Skeletal muscle tissue (tissue), 4 donors: ENCODE measurements around the gene BUD23. TPM values are rescaled to one million over a fixed set of nuclear protein-coding genes. Genes with fewer than 3 reads are reported as not detected.

Source experiments
- H3K27ac ChIP-seq: one replicate; pipeline ENCODE4 v1.7.0; 2013; ENCODE audit warnings: mild to moderate bottlenecking, low read depth, low read length, inconsistent platforms
- H3K27me3 ChIP-seq, 3 donors: one replicate each; pipeline ENCODE4 v1.7.0; 2013; ENCODE audit warnings: low read length in 3 of 3; ENCODE audit not compliant: control insufficient read depth in 3 of 3, insufficient read depth in 3 of 3
- H3K36me3 ChIP-seq, 3 donors: one replicate each; pipeline ENCODE4 v1.7.0; 2013; ENCODE audit warnings: low read length in 3 of 3; ENCODE audit not compliant: control insufficient read depth in 3 of 3, insufficient read depth in 3 of 3
- H3K4me1 ChIP-seq, 3 donors: one replicate each; pipeline ENCODE4 v1.7.0; 2013; ENCODE audit warnings: low read length in 3 of 3, mild to moderate bottlenecking in 3 of 3; ENCODE audit not compliant: control insufficient read depth in 3 of 3, insufficient read depth in 3 of 3
- H3K4me3 ChIP-seq, 3 donors: one replicate each; pipeline ENCODE4 v1.7.0; 2013; ENCODE audit warnings: low read length in 3 of 3
- H3K9ac ChIP-seq, 3 donors: one replicate each; pipeline ENCODE4 v1.7.0; 2013; ENCODE audit warnings: low read length in 3 of 3, mild to moderate bottlenecking in 3 of 3, moderate library complexity in 2 of 3, low read depth in 1 of 3
- H3K9me3 ChIP-seq, 3 donors: one replicate each; pipeline ENCODE4 v1.7.0; 2013; ENCODE audit warnings: low read length in 3 of 3; ENCODE audit not compliant: control insufficient read depth in 3 of 3
- total RNA-seq: library from RNA; depleted of rRNA; stranded (reverse); fragments of >200 nt; gene quantifications from one replicate; pipeline ENCODE4 v1.2.3, GENCODE V29; 2014
- donor health status: Osteomylitis.

BUD23 gene, protein sequence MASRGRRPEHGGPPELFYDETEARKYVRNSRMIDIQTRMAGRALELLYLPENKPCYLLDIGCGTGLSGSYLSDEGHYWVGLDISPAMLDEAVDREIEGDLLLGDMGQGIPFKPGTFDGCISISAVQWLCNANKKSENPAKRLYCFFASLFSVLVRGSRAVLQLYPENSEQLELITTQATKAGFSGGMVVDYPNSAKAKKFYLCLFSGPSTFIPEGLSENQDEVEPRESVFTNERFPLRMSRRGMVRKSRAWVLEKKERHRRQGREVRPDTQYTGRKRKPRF
- total RNA-seq, result 45.4 TPM

DNA sequence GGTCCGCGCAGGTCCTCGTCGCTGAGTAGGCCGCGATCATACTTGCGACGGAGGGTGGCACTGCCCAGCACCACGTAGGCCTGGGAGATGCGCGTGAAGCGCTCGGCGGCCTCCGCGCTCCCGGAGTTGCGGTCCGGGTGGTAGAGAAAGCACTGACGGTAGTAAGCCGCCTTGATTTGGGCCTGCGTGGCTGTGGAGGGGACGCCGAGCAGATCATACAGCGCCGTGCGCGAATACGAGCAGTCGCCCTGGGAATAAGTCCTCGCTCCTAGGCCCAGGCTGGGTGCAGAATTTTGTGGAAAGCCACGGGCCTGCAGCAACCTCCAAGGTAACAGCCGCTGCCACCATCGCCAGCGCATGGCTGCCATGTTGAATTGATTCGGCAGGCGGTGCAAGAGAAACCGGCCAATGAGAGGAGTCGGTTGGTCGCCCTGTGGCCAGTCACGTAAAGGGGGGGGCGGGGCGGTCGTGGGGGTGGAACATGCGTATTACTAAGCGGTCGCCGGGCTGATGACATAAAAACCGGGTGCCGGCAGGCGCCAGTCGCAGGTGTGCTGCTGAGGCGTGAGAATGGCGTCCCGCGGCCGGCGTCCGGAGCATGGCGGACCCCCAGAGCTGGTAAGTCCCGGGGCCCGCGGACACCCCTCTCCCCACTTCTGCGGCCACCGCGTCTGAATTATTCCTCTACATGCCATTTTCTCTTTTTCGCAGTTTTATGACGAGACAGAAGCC is at the start of gene BUD23, which contains the start of gene DNAJC30:
BUD23 (plus strand) TSS at position 542 of the 732 bp plus-strand sequence; CDS start at position 571, 29 bp downstream.
DNAJC30 (minus strand) TSS at position 398 of the 732 bp plus-strand sequence; CDS start at position 368, 30 bp downstream.
- H3K4me3 ChIP-seq, result peak within 1 kb of the TSS; percentile 97 to 99 (median 97)
- peak within 1 kb of the TSS; percentile 97 to 99 (median 98) for H3K9ac ChIP-seq
- peak within 1 kb of the TSS; percentile 86 for H3K27ac ChIP-seq
- peaks cover 30 to 38% (median 32%) of the 10 kb centered on the region in 3 donors for H3K4me1 ChIP-seq
- H3K27me3 ChIP-seq, result no peaks in the 10 kb centered on the region
- H3K36me3 ChIP-seq, result peaks cover 15 to 18% (median 16%) of the 10 kb centered on the region in 3 donors
- no peaks in the 10 kb centered on the region for H3K9me3 ChIP-seq

DNA sequence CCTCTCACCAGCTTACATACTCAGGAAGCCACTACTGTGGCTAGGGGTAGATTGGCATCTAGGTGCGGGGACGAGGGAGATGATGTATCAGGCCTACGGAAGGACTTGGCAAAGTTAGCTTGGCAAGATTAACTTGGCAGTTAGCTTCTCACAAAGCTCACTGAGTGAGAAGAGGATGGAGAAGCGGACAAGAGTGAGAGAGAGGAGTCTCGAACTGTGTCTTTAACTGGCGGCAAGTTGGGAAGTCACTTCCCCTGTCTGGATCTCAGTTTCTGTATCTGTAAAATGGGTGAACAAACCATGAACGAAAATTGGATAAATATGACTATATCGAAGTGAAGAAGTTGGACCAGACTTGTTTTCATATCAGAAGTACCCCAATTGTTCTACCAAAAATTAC is 49.6 kb upstream of the BUD23 start:
- H3K27ac ChIP-seq, result no peak overlapping the region
- H3K4me1 ChIP-seq, result no peaks in the 10 kb centered on the region
- H3K4me3 ChIP-seq, result no peak overlapping the region
- H3K36me3 ChIP-seq, result no peaks in the 10 kb centered on the region
- no peaks in the 10 kb centered on the region for H3K9me3 ChIP-seq
- peaks cover 9 to 23% (median 21%) of the 10 kb centered on the region in 3 donors for H3K27me3 ChIP-seq
- no peak overlapping the region for H3K9ac ChIP-seq

- Histone ChIP-seq H3K4me3 (no peak overlapping the region), H3K9ac (no peak overlapping the region), H3K9me3 (no peaks in the 10 kb centered on the region), H3K27me3 (peaks cover 9 to 17% (median 17%) of the 10 kb centered on the region in 3 donors), H3K27ac (no peak overlapping the region), H3K36me3 (no peaks in the 10 kb centered on the region), H3K4me1 (no peaks in the 10 kb centered on the region)
These were observed 47.8 kb upstream of the BUD23 start for GRCh38 chr7:73635428-73636200.

DNA sequence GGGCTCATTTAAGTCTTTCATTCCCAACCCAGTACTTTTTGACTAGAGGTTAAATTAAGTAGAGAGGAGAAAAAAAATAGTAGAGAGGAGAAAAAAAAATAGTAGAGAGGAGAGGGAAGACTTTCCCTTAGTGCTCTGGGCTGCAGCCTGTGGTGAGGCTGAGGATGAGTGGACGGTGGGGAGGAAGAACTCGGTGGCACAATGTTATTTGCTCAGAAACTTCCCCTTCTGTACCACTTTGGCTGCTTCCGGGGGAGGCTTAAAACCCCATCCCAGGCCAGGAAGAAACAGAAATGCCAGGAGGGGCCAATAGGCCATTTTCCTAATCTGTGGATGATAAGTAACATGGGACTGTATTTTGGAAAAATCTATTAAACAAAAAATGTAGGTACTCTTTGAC is 44.5 kb upstream of the BUD23 start:
- no peaks in the 10 kb centered on the region for H3K4me1 ChIP-seq
- no peak overlapping the region for H3K4me3 ChIP-seq
- no peaks in the 10 kb centered on the region for H3K36me3 ChIP-seq
- no peak overlapping the region for H3K27ac ChIP-seq
- peaks cover 5 to 12% (median 11%) of the 10 kb centered on the region in 3 donors for H3K27me3 ChIP-seq
- H3K9me3 ChIP-seq, result peaks cover 0 to 3% (median 2%) of the 10 kb centered on the region in 3 donors
- H3K9ac ChIP-seq, result no peak overlapping the region

DNA sequence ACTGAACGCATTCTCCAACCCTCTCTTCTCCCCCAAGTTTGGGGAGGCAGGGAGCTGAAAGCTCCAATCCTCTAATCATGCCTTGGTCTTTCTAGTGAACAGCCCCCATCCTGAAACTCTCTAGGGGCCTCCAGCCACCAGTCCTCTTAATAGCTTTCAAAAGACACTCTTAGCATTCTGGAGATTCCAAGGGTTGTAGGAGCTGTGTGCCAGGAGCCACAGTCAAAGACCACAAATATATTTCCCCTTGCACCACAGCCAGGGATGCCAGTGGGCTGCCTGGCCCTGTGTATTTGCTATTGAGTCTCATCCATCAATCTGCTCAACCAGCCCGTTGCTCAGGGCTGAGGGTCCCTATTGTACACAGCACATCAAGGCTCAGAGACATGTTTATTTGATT is 40.6 kb upstream of the BUD23 start:
- peaks cover 19 to 27% (median 25%) of the 10 kb centered on the region in 3 donors for H3K27me3 ChIP-seq
- H3K4me1 ChIP-seq, result peaks cover 0 to 2% (median 0%) of the 10 kb centered on the region in 3 donors
- H3K9ac ChIP-seq, result no peak overlapping the region
- no peak overlapping the region for H3K4me3 ChIP-seq
- no peak overlapping the region for H3K27ac ChIP-seq
- H3K9me3 ChIP-seq, result peaks cover 0 to 3% (median 2%) of the 10 kb centered on the region in 3 donors
- H3K36me3 ChIP-seq, result no peaks in the 10 kb centered on the region

- H3K4me3 ChIP-seq, result no peak overlapping the region
- H3K27ac ChIP-seq, result no peak overlapping the region
- H3K9ac ChIP-seq, result no peak overlapping the region
- peaks cover 0 to 3% (median 2%) of the 10 kb centered on the region in 3 donors for H3K9me3 ChIP-seq
- peaks cover 34 to 46% (median 36%) of the 10 kb centered on the region in 3 donors for H3K27me3 ChIP-seq
- peaks cover 0 to 2% (median 0%) of the 10 kb centered on the region in 3 donors for H3K4me1 ChIP-seq
- no peaks in the 10 kb centered on the region for H3K36me3 ChIP-seq
These were observed 38.6 kb upstream of the BUD23 start for GRCh38 chr7:73644688-73645286.

- Histone ChIP-seq H3K9ac (no peak overlapping the region), H3K36me3 (no peaks in the 10 kb centered on the region), H3K9me3 (peaks cover 0 to 3% (median 2%) of the 10 kb centered on the region in 3 donors), H3K4me1 (peaks cover 0 to 2% (median 0%) of the 10 kb centered on the region in 3 donors), H3K27me3 (peaks cover 41 to 52% (median 43%) of the 10 kb centered on the region in 3 donors), H3K27ac (no peak overlapping the region), H3K4me3 (no peak overlapping the region)
These were observed 37.7 kb upstream of the BUD23 start for GRCh38 chr7:73645643-73646174.

DNA sequence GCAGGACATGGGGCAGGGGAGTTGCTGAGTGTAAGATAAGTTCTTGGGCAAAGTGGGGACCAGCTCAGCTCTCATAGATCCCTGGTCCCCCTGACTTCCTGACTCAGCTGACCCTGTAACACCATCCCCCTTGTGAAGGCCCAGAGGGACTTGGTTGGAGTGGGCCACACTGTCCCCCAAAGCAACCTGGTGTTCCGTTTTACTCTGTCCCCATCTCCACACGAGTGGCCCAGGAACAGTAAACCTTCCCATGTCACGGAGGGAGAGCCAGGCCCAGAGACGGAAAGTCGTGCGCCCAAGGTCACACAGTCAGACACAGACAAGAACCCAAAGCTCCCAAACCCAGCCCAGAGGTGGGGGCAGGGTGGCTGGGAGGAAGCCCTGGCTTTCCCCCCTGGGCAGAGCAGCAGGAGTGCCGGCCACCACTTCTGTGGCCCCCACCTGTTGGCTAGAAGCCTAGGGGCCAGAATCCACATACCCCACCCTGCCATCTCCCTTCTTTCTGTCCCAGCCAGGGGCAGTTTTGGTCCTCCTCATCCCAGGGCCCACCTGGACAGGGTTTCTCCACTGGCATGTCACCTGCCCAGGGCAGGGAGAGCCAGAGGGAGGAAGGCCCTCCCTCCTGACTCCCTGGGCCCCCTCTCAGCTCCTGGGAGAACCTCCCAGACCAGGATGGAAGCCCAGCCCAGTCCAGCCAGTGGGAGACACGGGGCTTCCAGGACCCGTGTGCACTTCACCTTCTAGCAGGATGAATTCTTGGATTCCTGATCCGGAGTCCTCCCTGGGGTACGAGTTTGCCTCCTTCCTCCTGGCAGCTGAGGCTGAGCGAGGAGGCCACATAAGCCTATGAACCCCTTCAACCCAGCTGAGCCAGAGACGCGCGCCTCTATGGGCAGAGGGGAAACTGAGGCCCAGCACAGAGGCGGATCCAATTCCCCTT is 36.3 kb upstream of the BUD23 start:
- H3K4me1 ChIP-seq, result peaks cover 0 to 2% (median 0%) of the 10 kb centered on the region in 3 donors
- H3K4me3 ChIP-seq, result no peak overlapping the region
- no peaks in the 10 kb centered on the region for H3K9me3 ChIP-seq
- peaks cover 38 to 53% (median 47%) of the 10 kb centered on the region in 3 donors for H3K27me3 ChIP-seq
- no peak overlapping the region for H3K27ac ChIP-seq
- H3K9ac ChIP-seq, result no peak overlapping the region
- H3K36me3 ChIP-seq, result no peaks in the 10 kb centered on the region
